ENCODE results near the gene TIMM44. TPM values are rescaled to one million over a fixed set of nuclear protein-coding genes. Genes with fewer than 3 reads are reported as not detected.

The TIMM44 gene
- total and polyA plus RNA-seq, 3 donors from 2014 or later = 33.8 to 71.2 (median 68.0) TPM

- H3K4me3 ChIP-seq = no peak overlapping the region
- no peaks in the 10 kb centered on the region for H3K36me3 ChIP-seq (ENCODE audit: low read depth, missing control alignments)
- no peak overlapping the region for H3K27ac ChIP-seq
- 78 to 81% methylated on average over 11 to 35 of the region's 35 CpGs for WGBS, 2 donors
- no peaks in the 10 kb centered on the region for H3K9me3 ChIP-seq
- no peak for DNase-seq
- TF ChIP-seq POLR2A (IDR thresholded peaks at IDR 0.05) (no peak), CTCF (IDR thresholded peaks at IDR 0.05) (no peak)
- intact Hi-C loops (cut with DNase I; ENCODE audit: low total_unique reads) = no loop called here
- no peaks in the 10 kb centered on the region for H3K4me1 ChIP-seq
- no peaks in the 10 kb centered on the region for H3K27me3 ChIP-seq
These were observed 28.4 kb upstream of the TIMM44 start for GRCh38 chr19:7971553-7972520.

- intact Hi-C loops (cut with DNase I; ENCODE audit: low total_unique reads) = no loop called here
- peak; percentile 46 for DNase-seq
- no peaks in the 10 kb centered on the region for H3K27me3 ChIP-seq
- TF ChIP-seq POLR2A (IDR thresholded peaks at IDR 0.05) (no peak), CTCF (IDR thresholded peaks at IDR 0.05) (peak; percentile 48 to 62 (median 60))
- no peak overlapping the region for H3K4me3 ChIP-seq
- no peaks in the 10 kb centered on the region for H3K9me3 ChIP-seq
- no peaks in the 10 kb centered on the region for H3K36me3 ChIP-seq (ENCODE audit: low read depth, missing control alignments)
- H3K27ac ChIP-seq = no peak overlapping the region
- 73% methylated on average over 9 to 12 of the region's 12 CpGs for whole genome bisulfite sequencing, 2 donors
- no peaks in the 10 kb centered on the region for H3K4me1 ChIP-seq
These were observed 27.4 kb upstream of the TIMM44 start for GRCh38 chr19:7970716-7971448.

- H3K36me3 ChIP-seq (ENCODE audit: low read depth, missing control alignments) = no peaks in the 10 kb centered on the region
- intact Hi-C loops (cut with DNase I; ENCODE audit: low total_unique reads) = no loop called here
- H3K27ac ChIP-seq = no peak overlapping the region
- H3K27me3 ChIP-seq = no peaks in the 10 kb centered on the region
- H3K4me1 ChIP-seq = no peaks in the 10 kb centered on the region
- WGBS, 2 donors = 88 to 92% methylated on average over 11 of the region's 11 CpGs
- DNase-seq = no peak
- TF ChIP-seq POLR2A (IDR thresholded peaks at IDR 0.05) = no peak
- TF ChIP-seq CTCF (IDR thresholded peaks at IDR 0.05) = no peak
- no peaks in the 10 kb centered on the region for H3K9me3 ChIP-seq
- H3K4me3 ChIP-seq = no peak overlapping the region
These were observed 26.1 kb upstream of the TIMM44 start for GRCh38 chr19:7969555-7969939.

- TF ChIP-seq CTCF (IDR thresholded peaks at IDR 0.05) (no peak), POLR2A (IDR thresholded peaks at IDR 0.05) (no peak)
- Histone ChIP-seq H3K4me1 (no peaks in the 10 kb centered on the region), H3K27me3 (no peaks in the 10 kb centered on the region), H3K36me3 (ENCODE audit: low read depth, missing control alignments) (no peaks in the 10 kb centered on the region), H3K4me3 (no peak overlapping the region), H3K9me3 (no peaks in the 10 kb centered on the region), H3K27ac (no peak overlapping the region)
- WGBS, 2 donors = 90 to 93% methylated on average over 19 to 20 of the region's 20 CpGs
- no peak for DNase-seq
- intact Hi-C loops (cut with DNase I; ENCODE audit: low total_unique reads) = no loop called here
These were observed 25.5 kb upstream of the TIMM44 start for GRCh38 chr19:7968796-7969554.

Data from testis (tissue), 3 donors.